Measurements from ENCODE around the gene HSD11B1L. TPM values are rescaled to one million over a fixed set of nuclear protein-coding genes. Genes with fewer than 3 reads are reported as not detected.

Gene HSD11B1L
- total RNA-seq, 1 experiment from 2014 or later, result 6.0 TPM

DNA sequence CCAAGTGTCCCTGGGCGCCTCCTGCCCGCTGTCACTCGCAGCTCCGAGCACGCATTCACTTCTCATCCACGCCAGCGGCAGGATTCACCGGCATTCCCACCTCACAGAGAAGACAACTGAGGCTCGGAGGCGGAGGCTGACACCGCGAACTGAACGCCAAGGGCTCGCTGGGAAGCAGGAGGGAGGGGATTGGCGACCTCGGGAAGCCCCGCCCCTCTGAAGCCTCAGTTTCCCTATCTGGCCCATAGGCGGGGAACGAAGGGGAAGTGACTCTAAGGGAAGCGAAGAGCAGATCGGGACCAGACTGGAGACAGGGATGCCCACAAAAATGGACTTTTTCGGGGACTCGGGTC is 767 bp upstream of the HSD11B1L start (continued):
- TF ChIP-seq, protein P1, sequence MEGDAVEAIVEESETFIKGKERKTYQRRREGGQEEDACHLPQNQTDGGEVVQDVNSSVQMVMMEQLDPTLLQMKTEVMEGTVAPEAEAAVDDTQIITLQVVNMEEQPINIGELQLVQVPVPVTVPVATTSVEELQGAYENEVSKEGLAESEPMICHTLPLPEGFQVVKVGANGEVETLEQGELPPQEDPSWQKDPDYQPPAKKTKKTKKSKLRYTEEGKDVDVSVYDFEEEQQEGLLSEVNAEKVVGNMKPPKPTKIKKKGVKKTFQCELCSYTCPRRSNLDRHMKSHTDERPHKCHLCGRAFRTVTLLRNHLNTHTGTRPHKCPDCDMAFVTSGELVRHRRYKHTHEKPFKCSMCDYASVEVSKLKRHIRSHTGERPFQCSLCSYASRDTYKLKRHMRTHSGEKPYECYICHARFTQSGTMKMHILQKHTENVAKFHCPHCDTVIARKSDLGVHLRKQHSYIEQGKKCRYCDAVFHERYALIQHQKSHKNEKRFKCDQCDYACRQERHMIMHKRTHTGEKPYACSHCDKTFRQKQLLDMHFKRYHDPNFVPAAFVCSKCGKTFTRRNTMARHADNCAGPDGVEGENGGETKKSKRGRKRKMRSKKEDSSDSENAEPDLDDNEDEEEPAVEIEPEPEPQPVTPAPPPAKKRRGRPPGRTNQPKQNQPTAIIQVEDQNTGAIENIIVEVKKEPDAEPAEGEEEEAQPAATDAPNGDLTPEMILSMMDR (IDR thresholded peaks at IDR 0.05 in 2 of 3, conservative IDR thresholded peaks at IDR 0.05 in 1 of 3; ENCODE audit: borderline replicate concordance in 1 of 3, insufficient read depth in 1 of 3, low read depth in 2 of 3, low read length in 2 of 3), result no peak
- TF ChIP-seq SRF (IDR thresholded peaks at IDR 0.05; ENCODE audit: low read depth) (no peak), POLR2AphosphoS5 (IDR thresholded peaks at IDR 0.05; ENCODE audit: low read depth, low read length) (no peak)
- TF ChIP-seq, protein P2, sequence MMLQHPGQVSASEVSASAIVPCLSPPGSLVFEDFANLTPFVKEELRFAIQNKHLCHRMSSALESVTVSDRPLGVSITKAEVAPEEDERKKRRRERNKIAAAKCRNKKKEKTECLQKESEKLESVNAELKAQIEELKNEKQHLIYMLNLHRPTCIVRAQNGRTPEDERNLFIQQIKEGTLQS (IDR thresholded peaks at IDR 0.05), result no peak
- TF ChIP-seq, protein P3, sequence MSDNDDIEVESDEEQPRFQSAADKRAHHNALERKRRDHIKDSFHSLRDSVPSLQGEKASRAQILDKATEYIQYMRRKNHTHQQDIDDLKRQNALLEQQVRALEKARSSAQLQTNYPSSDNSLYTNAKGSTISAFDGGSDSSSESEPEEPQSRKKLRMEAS (IDR thresholded peaks at IDR 0.05), result no peak

DNA sequence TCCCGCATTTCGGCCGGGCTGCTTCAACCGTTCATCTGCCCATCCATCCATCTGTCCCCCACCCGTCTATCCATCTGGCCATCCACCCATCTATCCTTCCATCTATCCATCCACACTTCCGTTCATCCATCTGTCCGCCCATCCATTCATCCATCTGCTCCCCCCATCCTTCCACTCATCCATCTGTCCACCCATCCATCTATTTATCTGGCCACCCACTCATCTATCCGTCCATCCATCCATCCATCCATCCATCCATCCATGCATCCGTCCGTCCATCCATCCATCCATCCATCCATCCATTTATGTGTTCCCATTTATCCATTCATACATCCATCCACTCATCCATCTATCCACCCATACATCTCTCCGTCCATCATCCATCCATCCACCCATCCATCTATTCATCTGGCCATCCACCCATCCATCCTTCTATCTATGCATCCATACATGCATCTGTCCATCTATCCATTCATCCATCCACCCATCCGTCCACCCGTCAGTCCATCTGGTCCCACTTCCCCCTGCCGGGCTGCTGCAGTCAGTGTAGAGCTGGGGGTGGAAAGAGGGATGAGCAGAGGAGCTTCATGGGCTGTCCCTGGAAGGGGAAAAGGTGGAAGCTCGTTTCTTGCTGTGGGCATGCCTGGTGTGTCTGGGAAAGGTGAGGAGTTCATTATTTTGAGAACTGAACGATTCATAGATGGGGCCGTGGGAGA is 722 bp downstream of the HSD11B1L start:
- H3K9ac ChIP-seq (ENCODE audit: low read length), result no peak overlapping the region
- H3K9me2 ChIP-seq (ENCODE audit: insufficient read depth), result no peaks in the 10 kb centered on the region
- DNase-seq (ENCODE audit: low read depth, low spot score), result no peak
- no peaks in the 10 kb centered on the region for H3K36me3 ChIP-seq (ENCODE audit: control insufficient read depth in 1 of 2, insufficient read depth in 2 of 2, low read length in 2 of 2)
- intact Hi-C loops (cut with micrococcal nuclease), result loop anchor here (2.0 kb wide), 1 partner anchor 109 kb away; the partner anchor contains the start of gene DUS3L
- H3K4me2 ChIP-seq (ENCODE audit: low read length), result peak overlapping the region; percentile 95
- RAD21 ChIA-PET (ENCODE audit: low non-redundant PET in 1 of 2, low total read pairs in 2 of 2, uncharacterized antibody in 2 of 2, unreplicated experiment in 2 of 2), result no interaction called here
- ATAC-seq, result no peak
- no peaks in the 10 kb centered on the region for H3K27me3 ChIP-seq (ENCODE audit: insufficient read depth, low read length)
- BruUV-seq (replicated peaks), result no TSS peak
- TF ChIP-seq SIN3A (IDR thresholded peaks at IDR 0.05; ENCODE audit: low read depth) (no peak), CBX3 (IDR thresholded peaks at IDR 0.05; ENCODE audit: low read depth) (no peak), POLR2A (IDR thresholded peaks at IDR 0.05; ENCODE audit: borderline replicate concordance, extremely low read depth, insufficient read depth, insufficient read length) (no peak), YY1 (IDR thresholded peaks at IDR 0.05; ENCODE audit: extremely low read depth, insufficient replicate concordance, low read depth, low read length) (no peak), EZH2 (IDR thresholded peaks at IDR 0.05) (no peak), ZNF274 (IDR thresholded peaks at IDR 0.05; ENCODE audit: low read depth, low read length) (no peak)
- TF ChIP-seq, protein P2 (IDR thresholded peaks at IDR 0.05), result no peak
- TF ChIP-seq, protein P1 (IDR thresholded peaks at IDR 0.05 in 2 of 3, conservative IDR thresholded peaks at IDR 0.05 in 1 of 3; ENCODE audit: borderline replicate concordance in 1 of 3, insufficient read depth in 1 of 3, low read depth in 2 of 3, low read length in 2 of 3), result no peak
- CTCF ChIA-PET, result no interaction called here
- H3K4me1 ChIP-seq (ENCODE audit: control insufficient read depth in 1 of 2, insufficient read depth in 2 of 2, low read length in 2 of 2), result peaks cover 9 to 24% of the 10 kb centered on the region in 2 experiments; a peak in 3 of 4 replicates
- no peak overlapping the region for H2AFZ ChIP-seq (ENCODE audit: low read depth, low read length, poor library complexity, severe bottlenecking)
- H3K79me2 ChIP-seq (ENCODE audit: insufficient read depth, low read length), result peaks cover 12% of the 10 kb centered on the region
- POLR2A ChIA-PET, result interaction anchor here (0.6 kb wide), 1 partner anchor 8 kb away, joined by 3 read pairs; the partner anchor contains the start of gene RPL36
- peak overlapping the region; percentile 69; the same call in 1 of the 2 replicates for H3K27ac ChIP-seq (ENCODE audit: low read depth, low read length)
- H3K4me3 ChIP-seq (replicated peaks in 1 of 2; ENCODE audit: low read depth in 1 of 2, low read length in 2 of 2), result peak overlapping the region in 1 of 2 experiments; percentile 99; a peak in 2 of 4 replicates
- no peaks in the 10 kb centered on the region for H3K9me3 ChIP-seq (ENCODE audit: control insufficient read depth in 1 of 2, insufficient read depth in 1 of 2, low read depth in 1 of 2, low read length in 2 of 2)
- no peaks in the 10 kb centered on the region for H4K20me1 ChIP-seq (ENCODE audit: insufficient read depth)
